Measurements from ENCODE around the gene VGLL2.
"Not testable (repeated sequence)": the region's sequence is repeated elsewhere in the genome, so short reads cannot be mapped to it uniquely, and the experiment has no call there.

VGLL2 gene

DNA sequence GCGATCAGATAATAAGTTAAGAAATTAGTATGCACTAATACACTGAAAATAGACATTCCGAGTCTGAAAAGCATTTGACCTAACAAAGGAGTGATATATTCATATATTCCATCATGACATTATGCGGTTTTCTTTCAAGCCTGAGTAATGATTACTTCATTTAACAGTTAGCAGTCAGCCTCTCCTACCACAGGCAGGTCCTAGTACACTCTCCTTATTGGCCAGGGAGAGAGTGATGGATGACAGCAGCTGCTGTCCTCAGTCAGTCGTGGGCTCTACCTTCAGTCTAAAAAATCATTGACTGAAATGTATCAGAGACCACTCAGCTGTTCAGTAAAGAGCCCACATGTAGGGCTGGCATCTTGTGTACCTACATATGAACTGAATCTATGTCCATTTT is 33.2 kb upstream of the VGLL2 start:
- TF ChIP-seq, protein P1, sequence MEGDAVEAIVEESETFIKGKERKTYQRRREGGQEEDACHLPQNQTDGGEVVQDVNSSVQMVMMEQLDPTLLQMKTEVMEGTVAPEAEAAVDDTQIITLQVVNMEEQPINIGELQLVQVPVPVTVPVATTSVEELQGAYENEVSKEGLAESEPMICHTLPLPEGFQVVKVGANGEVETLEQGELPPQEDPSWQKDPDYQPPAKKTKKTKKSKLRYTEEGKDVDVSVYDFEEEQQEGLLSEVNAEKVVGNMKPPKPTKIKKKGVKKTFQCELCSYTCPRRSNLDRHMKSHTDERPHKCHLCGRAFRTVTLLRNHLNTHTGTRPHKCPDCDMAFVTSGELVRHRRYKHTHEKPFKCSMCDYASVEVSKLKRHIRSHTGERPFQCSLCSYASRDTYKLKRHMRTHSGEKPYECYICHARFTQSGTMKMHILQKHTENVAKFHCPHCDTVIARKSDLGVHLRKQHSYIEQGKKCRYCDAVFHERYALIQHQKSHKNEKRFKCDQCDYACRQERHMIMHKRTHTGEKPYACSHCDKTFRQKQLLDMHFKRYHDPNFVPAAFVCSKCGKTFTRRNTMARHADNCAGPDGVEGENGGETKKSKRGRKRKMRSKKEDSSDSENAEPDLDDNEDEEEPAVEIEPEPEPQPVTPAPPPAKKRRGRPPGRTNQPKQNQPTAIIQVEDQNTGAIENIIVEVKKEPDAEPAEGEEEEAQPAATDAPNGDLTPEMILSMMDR (IDR thresholded peaks at IDR 0.05; ENCODE audit: low read depth, low read length): no peak
- no peak overlapping the region for H3K4me3 ChIP-seq (ENCODE audit: low read depth, low read length)

GRCh38 chr6:117233145-117233544 is 32.2 kb upstream of the VGLL2 start:
- no peak overlapping the region for H3K4me3 ChIP-seq (ENCODE audit: low read depth, low read length)
- TF ChIP-seq, protein P1 (IDR thresholded peaks at IDR 0.05; ENCODE audit: low read depth, low read length): no peak

DNA sequence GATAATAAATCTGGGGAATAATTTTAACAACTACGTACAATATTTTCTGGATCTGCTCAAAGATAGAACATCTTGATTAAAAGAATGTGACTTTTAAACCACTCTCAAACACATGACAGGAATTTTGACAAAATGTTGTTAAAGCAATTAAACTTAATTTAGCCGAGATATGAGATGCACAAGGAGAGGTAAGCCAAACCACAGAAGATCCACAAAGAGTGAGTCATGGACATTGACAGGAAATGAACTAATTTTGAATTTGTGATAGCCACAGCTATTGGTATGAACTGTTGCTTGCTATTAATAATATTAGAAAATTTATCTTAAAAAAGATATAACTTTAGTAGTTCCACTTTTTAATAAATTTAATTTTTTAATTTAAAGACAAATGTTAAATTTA is 27.8 kb upstream of the VGLL2 start:
- TF ChIP-seq, protein P1 (IDR thresholded peaks at IDR 0.05; ENCODE audit: low read depth, low read length): no peak

DNA sequence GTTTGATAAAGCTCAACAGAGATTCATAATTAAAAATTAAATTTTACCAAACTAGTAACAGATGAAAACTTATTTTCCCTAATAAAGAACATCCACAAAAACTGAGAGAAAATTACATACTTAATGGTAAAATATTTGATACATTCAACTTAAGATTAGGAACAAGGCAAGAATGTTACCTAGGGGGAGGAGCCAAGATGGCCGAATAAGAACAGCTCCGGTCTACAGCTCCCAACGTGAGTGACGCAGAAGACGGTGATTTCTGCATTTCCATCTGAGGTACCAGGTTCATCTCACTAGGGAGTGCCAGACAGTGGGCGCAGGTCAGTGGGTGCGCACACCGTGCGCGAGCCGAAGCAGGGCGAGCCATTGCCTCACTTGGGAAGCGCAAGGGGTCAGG is 20.8 kb upstream of the VGLL2 start:
- H3K4me3 ChIP-seq (ENCODE audit: low read depth, low read length): not testable (repeated sequence)

More for the DNA sequence above, 27.8 kb upstream of the VGLL2 start:
- no peak overlapping the region for H3K4me3 ChIP-seq (ENCODE audit: low read depth, low read length)

- not testable (repeated sequence) for H3K4me3 ChIP-seq (ENCODE audit: low read depth, low read length)
These were observed 20.4 kb upstream of the VGLL2 start for GRCh38 chr6:117244979-117245378.

GRCh38 chr6:117253785-117254184 is 11.6 kb upstream of the VGLL2 start:
- TF ChIP-seq, protein P1 (IDR thresholded peaks at IDR 0.05; ENCODE audit: low read depth, low read length): no peak
- no peak overlapping the region for H3K4me3 ChIP-seq (ENCODE audit: low read depth, low read length)

DNA sequence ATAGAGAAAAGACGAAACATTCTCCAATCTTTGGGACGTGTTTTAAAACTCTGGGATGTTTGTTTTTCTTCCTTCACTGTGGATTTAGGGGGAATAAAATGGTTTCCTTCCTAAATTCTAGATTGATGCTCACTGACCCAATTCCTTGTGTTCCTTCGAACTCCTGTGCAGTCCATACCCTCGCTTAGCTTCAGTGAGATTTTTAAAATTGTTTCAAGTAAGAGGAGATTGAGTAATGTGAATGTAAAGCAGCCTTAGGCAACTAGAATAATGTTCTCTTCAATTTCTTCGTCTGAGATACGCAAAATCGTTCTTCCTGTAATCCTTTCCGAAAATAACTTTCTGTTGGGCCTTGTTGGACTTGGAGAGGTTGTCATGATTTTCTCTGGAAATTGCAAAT is 2.6 kb upstream of the VGLL2 start:
- TF ChIP-seq, protein P1 (IDR thresholded peaks at IDR 0.05; ENCODE audit: low read depth, low read length): no peak
- H3K4me3 ChIP-seq (ENCODE audit: low read depth, low read length): no peak overlapping the region

- TF ChIP-seq, protein P1 (IDR thresholded peaks at IDR 0.05; ENCODE audit: low read depth, low read length): no peak
- no peak overlapping the region for H3K4me3 ChIP-seq (ENCODE audit: low read depth, low read length)
These were observed 1.9 kb upstream of the VGLL2 start for GRCh38 chr6:117263353-117263927.
